GM18870 (cell line): ENCODE data around the gene IL1RAPL2.
"Not testable (repeated sequence)": the region's sequence is repeated elsewhere in the genome, so short reads cannot be mapped to it uniquely, and the experiment has no call there.

Experiments
- ATAC-seq: cut with Tn5 transposase; IDR thresholded peaks from one replicate; pipeline ENCODE4 v1.9.1; 2021; ENCODE audit warnings: moderate library complexity; ENCODE audit not compliant: unreplicated experiment

IL1RAPL2 gene

DNA sequence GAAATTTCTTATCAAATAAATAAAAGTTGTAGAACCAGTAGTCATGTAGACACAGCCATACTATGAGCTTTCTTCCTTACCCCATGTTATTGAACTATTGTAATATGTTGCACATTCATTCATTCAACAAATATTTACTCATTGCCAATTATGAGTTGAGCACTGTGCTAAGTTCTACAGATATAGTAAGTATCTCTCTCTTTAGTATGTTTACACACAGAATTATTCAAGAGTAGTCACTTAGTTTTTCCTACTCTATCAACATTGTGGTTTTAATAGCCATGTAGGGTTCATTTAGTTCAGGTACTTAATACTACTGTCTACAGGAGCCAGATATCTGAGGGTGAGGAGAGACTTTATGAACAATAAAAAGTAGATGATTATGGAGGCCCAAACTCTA lies 568.3 kb downstream of the IL1RAPL2 start:
- no peak for ATAC-seq

DNA sequence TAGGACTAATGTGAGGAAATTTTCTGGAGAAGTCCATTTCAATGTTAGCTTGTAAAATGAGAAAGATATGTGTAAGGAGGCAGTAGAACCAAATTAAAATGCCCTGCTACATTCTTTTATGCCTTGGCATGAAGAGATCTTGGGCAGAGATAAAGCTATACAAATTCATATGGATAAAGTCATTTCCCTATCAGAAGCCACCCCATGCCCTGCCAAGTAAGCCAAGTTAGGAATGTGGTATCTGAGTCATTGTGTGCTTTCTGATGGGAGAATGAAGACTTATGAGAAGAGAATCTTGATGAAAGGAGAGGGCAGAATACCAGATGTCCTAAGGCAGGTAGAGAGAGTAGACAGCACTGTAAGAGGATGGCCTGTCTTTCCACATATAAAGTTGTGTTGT lies 570.8 kb downstream of the IL1RAPL2 start:
- ATAC-seq, result no peak

DNA sequence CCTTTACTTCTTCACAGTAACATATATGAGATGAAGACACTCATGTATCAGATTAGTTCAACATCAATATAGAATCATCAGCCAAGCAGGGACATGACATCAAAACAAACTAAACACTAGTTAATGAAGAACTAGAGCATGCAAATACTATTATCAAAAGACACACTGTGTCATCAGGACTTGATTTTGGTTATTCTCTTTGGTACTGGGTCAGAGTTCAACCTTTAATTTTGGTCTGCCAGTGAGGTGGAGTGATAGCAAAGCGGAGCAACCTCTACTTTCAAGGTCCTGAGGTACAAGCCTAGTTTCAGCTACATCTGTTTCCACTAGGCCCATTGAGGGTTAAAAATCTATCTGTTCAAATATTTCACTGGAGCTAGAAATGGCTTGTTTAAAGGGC lies 584.0 kb downstream of the IL1RAPL2 start:
- no peak for ATAC-seq

DNA sequence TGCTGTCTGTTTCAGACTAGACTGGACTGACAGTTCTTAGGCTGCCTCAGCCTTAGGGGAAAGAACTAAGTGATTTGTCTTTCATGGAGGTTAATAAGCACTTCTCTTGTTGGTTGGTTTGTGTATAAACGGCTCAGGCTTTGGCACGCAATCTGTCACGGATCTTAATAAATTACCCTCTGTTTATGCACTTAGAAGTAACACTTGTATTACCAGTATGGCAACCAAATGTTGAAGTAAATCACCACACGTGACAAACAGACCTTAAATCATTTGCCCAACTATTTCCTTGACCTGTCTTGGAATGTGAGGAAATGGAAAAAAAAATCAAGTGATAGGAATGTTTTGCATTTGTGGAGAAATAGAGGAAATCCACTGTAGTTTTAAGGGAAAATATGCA lies 584.6 kb downstream of the IL1RAPL2 start:
- no peak for ATAC-seq

DNA sequence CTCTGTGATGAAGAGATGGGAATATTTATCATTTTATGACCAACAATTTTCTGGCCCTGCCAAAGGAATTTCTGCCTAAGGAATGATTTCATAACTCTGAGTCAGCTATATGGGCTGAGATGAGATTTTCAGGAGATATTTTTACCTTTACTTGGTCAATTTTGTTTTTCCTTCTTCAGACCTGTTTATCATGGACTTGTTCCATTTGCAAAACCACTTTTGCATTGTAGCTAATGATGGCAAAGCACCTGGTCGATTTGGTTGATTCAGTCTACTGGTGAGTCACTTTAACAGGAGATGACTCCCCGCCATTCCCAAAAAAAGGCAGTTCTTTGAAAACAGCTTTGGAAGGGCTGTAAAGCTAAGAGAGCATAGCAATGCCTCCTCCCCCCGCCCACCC lies 601.2 kb downstream of the IL1RAPL2 start:
- ATAC-seq, result no peak

DNA sequence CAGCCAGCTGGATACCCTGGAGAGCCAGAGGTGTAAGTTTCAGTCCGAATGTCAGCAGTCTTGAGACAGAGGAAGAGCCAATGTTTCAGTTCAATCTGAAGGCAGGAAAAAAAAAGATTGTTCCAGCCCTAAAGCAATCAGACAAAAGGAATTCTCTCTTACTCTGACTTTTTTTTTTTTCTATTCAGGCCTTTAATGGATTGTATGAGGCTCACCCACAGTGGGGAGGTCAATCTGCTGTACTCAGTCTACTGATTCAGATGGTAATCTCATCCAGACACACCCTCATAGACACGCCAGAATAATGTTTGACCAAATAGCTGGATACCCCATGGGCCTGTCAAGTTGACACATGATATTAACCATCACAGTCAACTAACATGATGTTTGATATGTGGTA lies 602.6 kb downstream of the IL1RAPL2 start:
- no peak for ATAC-seq

DNA sequence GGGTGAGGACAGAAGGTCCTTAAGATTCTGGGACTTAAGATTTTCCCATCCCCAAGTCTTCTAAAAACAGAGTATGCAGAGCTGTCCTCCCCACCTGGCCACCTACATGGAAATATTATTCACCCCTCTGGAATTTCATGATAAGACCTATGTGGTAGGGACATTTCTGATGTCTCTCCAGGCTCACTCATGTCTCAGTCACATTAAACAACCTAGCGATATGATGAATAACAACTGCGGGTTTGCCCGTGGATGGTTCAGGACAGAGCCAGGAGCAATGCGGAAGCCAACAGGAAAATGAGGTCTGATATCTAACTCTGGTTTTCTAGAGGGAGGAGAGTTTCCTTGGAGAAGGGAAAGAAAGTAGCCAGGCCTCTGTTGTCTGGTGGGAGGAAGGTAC lies 607.1 kb downstream of the IL1RAPL2 start:
- ATAC-seq, result no peak

DNA sequence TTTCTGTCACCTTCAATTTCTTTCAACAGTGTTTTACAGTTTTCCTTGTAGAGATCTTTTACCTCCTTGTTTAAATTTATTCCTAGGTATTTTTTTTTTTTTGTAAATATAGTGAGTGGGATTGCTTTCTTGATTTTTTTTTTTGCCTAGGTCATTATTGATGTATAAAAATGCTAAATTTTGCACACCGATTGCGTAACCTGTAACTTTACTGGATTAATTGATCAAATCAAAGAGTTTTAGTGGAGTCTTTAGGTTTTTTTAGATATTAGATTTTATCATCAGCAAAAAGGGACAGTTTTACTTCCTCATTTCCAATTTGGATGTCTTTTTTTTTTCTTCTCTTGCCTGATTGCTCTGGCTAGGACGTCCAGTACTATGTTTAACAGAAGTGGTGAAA lies 613.6 kb downstream of the IL1RAPL2 start:
- no peak for ATAC-seq

DNA sequence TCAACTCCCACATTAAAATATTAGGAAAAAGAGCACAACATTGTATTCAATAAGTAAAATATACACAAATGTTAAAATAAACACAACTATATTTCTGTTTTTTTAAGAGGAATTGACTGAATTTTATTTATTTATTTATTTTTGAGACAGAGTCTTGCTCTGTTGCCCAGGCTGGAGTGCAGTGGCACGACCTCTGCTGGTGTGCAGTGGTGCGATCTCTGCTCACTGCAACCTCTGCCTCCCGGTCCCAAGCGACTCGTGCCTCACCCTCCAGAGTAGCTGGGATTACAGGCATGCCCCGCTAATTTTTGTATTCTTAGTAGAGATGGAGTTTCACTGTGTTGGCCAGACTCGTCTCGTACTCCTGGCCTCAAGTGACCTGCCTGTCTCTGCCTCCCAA lies 623.1 kb downstream of the IL1RAPL2 start:
- no peak for ATAC-seq

DNA sequence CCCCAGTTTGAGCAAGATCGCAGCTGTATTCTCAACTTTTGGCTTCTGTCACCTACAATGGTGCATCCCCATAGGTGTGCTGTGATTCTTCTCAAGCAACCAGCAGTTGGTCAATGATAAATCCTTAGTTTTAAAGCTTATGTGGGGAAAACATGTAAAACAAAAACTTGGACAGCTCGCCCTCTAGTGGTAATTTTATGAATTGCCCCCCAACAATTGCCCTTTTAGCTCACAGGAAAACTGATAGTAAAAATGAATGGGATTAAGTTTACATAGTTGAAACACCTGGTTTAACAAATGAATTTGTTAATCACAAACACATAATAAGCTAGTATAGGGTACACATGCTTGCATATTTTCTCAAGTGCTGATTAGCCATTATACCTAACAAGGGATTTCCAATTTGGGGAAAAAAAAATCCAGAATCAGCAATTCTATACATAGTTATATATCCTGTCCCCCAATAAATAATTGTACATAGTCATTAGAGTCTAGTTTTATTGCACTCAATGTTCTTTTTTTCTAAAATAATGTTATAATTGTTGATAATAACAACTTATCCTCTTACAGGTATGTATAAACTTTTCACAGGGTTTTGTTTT lies 624.4 kb downstream of the IL1RAPL2 start:
- no peak for ATAC-seq

DNA sequence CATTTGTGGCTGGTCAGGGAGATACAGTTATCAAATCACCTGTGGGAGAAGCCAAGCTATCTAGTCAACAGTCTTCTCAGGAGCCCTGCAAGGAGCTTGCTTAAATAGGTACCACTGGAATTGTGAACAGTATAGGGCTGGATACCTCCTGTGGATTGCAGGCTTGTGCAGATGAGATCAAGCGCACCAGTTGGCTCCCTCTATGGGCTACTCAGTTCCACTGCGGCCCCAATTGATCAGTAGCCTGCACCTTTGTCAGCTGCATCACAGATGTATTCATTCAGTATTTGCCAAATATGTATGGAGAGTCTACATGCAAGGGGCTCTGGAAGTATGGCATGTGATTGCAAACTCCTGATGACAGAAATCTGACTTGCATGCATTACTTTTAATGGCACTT lies 625.9 kb downstream of the IL1RAPL2 start:
- no peak for ATAC-seq

DNA sequence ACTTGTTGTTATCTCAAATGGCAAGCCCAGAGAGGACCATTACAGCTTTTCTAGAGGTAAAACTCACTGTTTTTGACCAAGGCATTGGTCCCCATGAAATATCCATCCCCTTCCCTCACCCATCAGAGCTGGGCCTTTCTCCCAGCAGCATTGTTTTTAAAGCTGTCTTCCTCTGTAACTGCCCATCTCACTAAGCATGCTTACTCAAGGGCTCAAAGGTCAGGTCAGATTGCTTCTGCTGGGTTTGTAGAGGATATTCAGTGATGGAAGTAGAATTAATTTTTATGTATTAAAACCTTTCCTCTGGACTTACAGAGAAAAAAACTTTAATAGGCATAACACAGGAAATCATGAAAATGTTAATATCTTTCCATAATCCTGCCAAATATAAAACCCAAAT lies 643.4 kb downstream of the IL1RAPL2 start:
- no peak for ATAC-seq

DNA sequence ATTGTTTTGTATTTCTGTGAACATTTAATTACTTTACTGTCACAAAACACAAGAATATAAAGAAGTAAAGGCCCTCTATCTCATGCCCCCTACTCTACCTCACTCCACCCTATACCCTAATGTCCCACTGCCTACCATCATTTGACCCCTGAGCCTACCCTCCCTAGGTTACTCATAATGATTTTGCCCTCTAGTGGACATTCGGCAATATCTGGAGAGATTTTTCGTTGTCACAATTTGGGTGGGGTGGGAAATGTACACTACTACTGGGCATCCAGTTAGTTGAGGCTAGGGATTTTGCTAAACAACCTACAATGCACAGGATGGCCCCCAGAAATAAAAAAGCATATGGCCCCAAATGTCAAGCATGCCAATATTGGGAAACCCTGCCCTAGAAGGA lies 644.3 kb downstream of the IL1RAPL2 start:
- ATAC-seq, result no peak

DNA sequence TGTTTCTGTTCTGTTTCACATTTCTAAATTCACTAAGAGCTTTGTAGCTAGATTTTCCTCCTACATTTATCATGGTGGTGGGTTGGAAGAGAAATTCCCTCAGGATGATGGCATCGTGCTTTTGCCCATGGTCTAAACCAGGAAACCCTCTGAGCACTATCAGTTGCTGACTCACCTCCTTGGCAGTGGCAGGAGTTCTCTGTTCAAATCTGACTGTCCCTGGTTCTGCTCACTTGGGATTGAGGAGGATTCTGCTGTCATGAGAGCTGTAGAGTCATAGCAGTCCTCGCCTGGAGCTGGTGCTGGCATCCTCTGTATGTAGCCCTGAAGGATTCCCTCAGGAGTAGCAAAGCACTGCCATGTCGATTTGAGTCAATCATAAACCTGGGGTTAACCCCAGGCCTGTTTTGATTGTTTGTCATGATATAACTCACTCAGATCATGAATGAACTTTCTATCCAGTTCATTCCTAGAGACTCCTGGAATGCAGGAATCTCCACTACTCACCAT lies 645.1 kb downstream of the IL1RAPL2 start:
- ATAC-seq, result no peak

DNA sequence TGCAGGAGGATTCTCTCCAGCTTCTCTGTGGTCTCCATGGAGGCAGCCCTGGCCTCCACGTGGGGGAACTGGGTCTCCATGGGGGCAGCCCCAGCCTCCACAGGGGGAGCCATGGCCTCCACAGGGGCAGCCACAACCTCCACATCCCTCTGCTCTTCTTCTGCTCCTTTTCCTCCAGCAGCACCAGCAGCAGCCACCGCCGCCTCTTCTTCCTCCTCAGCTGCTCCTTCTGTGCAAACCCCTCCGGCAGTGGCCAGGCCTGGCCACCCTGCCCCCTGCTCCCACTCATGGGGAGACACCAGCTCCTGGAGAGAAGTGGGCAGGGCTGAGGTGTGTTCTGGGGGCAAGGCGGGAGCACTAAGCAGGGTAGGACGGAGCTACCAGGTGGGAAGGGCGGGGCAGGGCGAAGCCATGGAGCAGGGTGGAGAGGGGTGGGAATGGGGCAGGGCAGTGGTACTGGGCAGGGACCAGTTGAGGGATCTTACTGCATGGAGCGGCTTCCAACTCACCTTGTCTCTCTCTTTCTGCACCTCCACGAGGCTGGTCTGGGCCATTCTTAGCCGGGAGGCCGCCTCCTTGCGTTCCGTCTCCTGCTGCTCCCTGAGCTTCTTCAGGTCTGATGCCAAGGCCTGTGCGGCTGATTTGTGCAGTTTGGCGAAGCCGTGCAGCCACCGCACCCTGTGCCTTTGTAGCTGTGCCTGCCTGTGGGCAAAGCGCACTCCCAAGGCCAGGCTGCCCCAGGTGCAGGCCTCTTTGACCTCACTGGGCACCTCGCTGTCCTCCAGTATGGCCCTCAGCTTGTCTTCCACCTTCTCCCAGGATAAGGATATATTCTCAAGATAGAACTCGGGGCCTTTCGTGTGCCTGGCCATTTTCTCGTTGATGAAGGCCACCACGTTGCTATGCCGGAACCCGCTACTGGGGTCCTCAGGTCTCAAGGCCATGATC lies 653.7 kb downstream of the IL1RAPL2 start:
- no peak for ATAC-seq

DNA sequence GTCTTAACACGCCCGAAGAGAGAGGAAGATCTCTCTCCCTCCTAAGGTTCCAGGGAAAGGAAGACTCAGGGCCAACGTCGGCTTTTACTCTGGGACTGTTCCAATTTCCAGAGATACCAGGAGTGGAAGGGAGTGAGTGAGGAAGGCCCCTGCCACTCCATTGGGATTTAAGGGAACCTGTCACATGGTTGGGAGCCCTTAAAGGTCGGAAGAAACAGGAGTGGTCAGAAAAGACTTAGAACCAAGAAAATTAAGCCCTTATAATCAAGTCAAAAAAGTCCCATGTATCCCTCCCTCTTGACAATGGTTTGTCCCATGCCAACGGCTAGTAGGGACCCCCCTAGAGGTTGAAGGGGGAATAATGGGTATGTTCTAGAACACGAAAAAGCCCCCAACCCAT lies 654.6 kb downstream of the IL1RAPL2 start, which contains the start of gene TEX13A:
TSS of gene TEX13A (minus strand) at position 59 of the 400 bp plus-strand sequence. CDS start 297 bp downstream, outside the sequence.
- ATAC-seq, result no peak

DNA sequence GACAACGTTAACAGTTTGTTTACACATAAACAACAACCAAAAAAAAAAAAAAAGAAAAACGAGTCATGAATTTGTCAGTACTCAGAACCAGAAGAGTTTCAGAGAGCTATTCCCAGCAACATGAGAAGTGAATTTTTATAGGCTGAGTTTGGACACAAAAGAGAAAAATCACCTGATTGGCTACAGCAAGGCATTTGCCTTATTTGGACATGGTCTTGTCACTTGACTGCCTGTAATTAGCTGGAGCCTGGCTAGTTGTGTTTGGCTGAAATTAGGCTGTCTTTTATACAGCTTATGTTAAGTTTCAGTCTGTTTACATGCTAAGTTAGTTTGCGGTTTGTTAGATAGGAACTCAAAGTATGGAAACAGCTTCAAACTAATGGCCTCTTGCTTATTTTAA lies 655.4 kb downstream of the IL1RAPL2 start:
- ATAC-seq, result no peak

DNA sequence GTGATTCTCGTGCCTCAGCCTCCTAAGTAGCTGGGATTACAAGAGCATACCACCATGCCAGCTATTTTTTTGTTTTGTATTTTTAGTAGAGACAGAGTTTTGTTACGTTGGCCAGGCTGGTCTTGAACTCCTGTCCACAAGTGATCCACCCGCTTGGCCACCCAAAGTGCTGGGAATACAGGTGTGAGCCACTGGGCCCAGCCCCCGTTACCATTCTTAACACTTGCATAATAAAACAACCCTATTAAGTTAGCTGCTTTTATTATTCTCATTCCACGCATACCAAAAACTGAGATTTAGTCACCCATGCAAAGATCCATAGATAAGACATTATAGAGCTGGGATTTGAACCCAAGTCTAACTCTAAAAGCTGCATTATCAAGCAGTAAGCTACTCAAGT lies 660.5 kb downstream of the IL1RAPL2 start:
- ATAC-seq, result no peak

DNA sequence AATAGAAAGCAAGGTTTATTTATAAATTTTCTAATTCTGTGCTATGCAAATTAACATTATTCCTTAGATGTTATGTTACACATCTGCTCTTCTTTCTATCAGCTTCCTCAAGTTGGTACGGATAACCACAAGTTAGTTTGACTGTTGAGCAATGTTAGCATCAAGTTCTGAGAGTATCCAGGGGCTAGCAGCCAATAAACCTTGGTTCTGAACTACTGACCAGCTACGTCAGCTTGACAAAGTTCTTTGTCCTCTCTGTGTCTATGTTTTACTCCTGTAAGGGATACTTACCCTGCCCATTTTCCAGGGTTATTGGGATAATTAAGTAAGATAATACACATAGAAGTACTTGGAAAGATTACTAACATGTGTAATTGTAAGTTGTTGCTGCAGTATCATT lies 662.6 kb downstream of the IL1RAPL2 start:
- ATAC-seq, result no peak

DNA sequence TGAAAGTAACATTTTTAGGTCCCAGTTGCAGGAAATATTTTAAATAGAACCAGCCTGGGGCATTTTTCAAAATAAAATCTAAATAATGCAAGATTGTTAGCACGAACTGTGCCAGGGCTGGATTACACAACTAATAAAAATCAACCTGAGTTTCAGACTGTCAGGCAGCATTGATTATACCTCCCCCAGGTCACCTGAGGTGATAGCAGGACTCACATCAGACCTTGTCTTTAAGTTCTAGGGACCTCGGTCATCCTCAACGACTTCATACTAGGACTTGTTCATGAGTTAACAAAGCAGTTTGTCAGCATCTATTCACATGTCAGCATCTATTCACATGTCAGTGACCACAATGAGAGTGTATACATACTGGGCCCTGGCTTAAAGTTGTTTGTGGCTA lies 663.1 kb downstream of the IL1RAPL2 start:
- no peak for ATAC-seq

DNA sequence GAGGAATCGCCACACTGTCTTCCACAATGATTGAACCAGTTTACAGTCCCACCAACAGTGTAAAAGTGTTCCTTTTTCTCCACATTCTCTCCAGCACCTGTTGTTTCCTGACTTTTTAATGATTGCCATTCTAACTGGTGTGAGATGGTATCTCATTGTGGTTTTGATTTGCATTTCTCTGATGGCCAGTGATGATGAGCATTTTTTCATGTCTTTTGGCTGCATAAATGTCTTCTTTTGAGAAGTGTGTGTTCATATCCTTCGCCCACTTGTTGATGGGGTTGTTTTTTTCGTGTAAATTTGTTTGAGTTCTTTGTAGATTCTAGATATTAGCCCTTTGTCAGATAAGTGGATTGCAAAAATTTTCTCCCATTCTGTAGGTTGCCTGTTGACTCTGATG lies 671.4 kb downstream of the IL1RAPL2 start:
- ATAC-seq, result not testable (repeated sequence)

DNA sequence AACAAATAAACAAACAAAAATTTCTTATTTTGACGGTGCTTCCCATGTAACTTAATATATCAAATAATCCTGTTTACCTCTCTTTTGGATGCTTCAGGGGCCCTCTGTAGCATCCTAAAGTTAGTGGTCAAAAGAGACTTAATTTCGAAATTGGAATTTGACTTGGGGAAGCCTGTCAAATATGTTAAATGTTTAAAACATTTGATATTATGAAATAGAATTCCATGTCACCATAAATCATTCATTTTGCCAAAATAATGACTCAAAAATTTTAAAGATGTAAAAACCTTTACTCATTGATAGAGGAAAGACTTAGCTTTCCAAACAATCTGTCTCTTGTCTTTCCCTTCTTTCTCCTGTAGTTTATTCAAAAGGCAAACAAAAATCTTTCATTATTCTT lies 675.1 kb downstream of the IL1RAPL2 start:
- no peak for ATAC-seq
